Esophagus squamous epithelium (tissue), 4 donors: Measurements from ENCODE around the gene DNASE1L3.

Experiments
- CTCF ChIP-seq, 6 experiments: fragments of 450-650 bp in 4 of 6; fragments of 200-600 bp in 2 of 6; sonication (generic) in 2 of 6; IDR thresholded peaks; one replicate each; pipeline ENCODE4 v1.5.1; 2016 to 2019; ENCODE audit warnings: antibody characterized with exemption in 6 of 6, mild to moderate bottlenecking in 4 of 6, moderate library complexity in 4 of 6
- POLR2A ChIP-seq, 4 donors: fragments of 450-650 bp; IDR thresholded peaks; one replicate each; pipeline ENCODE4 v1.6.1; 2017; ENCODE audit warnings: antibody characterized with exemption in 4 of 4, mild to moderate bottlenecking in 4 of 4, moderate library complexity in 3 of 4

- no peak for TF ChIP-seq CTCF (IDR thresholded peaks at IDR 0.05)
- TF ChIP-seq POLR2A (IDR thresholded peaks at IDR 0.05): no peak
Observed at GRCh38 chr3:58256511-58256910, 45.7 kb upstream of the DNASE1L3 start.
